HG02678 (cell line): ENCODE results near the gene PROB1.
"Not testable (repeated sequence)": the region's sequence is repeated elsewhere in the genome, so short reads cannot be mapped to it uniquely, and the experiment has no call there.

Experiments used
- ATAC-seq: cut with Tn5 transposase; IDR thresholded peaks from one replicate; pipeline ENCODE4 v1.9.1; 2021; ENCODE audit warnings: mild to moderate bottlenecking, moderate library complexity; ENCODE audit not compliant: unreplicated experiment

PROB1 gene

DNA sequence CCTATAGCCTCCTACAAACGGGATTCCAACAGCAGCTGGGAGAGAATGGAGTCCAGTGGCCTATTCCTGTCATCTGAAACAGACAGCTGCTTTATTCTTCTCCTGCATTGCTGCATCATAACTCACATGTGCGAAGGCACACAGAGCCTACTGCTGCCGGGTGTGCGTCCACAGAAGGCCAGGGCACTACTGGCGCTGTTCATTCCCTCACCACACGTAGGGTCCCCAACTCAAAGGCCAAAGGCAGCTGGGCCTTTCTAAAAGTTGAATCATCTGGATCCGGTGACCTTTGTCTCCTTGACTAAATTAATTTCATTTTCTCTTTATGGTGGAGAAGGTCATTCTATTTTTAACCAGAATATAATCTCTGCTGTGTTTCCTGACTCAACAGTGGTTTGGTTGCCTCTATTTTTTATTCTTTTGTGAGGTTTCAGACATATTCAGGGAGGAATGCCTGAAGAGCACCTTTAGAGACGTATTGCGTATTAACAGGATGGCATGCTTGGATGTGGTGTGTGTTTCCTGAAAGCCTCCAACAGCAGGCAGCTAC is 19.8 kb upstream of the PROB1 start:
- no peak for ATAC-seq

DNA sequence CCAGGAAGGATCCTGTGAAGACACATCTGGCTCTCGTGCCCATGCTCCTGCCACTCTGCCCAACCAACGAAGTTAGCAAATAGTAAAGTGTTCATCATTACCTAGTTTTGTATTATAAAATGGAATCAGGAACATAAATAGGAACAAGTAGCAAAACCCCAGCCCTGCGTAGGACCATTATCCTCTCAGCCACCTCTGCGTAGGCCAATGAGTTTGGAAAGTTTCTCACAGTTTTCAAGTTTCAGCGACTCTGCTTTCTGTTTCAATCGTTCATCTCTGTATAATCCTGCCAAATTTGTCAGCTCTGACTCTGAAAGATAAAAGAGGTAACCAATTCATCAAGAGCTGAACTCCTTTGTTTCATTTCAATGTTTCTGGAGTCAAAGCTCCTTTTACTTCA is 19.1 kb upstream of the PROB1 start:
- peak; percentile 68 for ATAC-seq

DNA sequence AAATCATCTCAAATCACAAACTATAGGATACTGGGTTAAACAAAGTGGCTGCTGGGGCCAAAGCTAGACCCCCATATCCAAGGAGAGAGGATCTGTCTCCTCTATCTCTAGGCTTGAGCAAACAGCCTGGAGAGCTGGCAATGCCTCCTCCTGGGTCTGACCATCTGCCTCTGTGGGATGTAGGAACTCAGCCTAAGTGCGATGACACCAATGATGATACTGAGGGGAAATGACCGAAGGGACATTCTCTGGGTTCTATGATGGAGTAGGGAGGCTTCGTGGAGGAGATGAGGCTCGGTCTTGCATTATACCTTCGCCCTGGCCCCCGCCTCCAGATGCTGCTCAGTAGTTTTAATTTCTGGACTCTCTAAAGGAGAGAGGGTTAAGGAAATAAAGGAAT is 18.2 kb upstream of the PROB1 start:
- ATAC-seq, result no peak

DNA sequence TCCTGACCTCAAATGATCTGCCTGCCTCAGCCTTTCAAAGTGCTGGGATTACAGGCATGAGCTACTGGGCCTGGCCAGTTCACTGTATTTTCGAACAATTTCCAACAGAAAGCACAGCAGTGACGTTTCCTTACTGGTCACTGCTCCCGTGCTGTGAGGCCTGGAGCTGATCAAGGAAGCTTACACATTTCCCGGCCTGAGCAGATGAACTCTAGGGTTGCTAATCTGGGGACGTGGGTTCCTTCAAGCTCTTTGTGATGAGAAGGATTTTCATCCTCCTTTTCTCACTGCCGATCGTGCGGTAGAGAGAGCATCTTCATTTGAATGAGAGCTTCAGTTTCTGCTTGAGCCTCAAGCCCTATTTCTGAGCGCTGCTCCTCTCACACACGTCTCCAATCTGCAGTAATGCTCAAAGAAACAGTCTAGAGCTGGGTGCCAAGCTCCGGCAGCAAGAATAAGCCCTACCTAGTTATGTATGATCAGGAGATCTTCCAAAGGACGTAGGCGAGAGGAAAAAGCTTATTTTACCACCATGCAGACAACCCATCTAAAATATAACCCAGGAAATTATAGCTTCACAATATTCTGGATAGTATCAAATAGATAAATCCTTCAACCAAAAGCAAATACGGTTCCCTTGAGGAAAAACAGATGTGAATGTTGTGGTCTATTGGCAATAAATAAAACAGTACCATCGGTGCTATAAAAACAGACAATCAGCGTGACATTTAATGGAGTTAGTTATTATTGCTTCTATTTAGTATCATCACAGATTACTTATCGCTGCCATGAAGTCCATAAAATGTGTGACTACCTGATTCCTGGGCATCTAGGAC is 16.3 kb upstream of the PROB1 start:
- no peak for ATAC-seq

DNA sequence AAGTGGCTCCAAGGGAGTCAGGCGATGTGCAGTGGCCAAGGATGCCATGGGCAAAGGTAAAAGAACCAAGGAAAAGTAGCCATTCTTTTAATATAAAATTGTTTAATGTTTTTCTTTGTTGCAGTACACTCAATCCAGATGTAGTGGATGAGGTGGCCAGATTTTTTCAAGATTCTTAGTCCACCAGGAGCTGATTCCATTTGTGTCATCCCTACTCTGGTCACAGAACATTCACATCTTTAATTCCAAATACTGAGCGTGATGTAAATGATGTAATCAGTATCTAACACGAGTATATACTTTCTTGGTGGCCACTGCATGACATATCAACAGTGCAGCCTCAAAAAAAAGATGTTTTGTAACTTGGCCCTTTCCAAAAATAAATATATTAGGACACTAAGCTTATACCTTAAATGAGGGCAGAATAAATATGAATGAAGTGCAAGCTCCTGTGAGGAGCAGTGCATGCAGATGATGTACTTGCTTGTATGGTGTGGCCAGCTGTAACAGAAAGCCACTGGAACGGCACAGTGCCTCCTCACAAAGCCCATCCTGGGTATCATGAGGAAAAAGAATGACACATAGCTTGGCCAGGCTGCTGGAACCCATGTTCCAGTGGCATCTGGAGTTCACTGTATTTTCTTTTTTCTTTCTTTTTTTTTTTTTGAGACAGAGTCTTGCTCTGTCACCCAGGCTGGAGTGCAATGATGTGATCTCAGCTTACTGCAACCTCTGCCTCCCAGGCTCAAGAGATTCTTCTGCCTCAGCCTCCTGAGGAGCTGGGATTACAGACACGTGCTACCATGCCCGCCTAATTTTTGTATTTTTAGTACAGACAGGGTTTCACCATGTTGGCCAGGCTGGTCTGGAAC is 15.5 kb upstream of the PROB1 start:
- no peak for ATAC-seq

DNA sequence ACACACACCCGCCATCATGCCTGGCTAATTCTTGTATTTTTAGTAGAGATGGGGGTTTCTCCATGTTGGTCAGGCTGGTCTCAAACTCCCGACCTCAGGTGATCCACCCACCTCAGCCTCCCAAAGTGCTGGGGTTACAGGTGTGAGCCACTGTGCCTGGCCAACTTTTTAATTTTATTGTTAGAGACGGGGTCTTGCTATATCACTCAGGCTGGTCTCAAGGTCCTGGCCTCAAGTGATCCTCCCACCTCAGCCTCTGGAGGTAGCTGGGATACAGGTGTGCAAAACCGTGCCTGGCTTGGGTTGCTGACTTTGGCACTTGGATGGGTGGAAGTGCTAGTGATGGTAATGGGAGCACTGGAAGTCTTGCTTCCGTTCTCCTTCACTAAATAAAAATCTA is 14.2 kb upstream of the PROB1 start:
- not testable (repeated sequence) for ATAC-seq

DNA sequence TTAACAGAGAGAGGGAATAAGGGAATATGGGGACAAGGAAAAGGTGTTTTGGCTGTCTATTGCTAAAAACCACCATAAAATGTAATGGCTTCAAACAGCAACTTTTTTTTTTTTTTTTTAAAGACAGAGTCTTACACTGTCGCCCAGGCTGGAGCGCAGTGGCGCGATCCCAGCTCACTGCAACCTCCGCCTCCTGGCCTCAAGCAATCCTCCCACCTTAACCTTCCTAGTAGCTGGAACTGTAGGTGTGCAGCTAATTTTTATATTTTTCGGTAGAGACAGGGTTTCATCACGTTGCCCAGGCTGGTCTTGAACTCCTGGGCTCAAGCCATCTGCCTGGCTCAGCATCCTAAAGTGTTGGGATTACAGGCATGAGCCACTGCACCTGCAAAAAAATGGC is 13.3 kb upstream of the PROB1 start:
- no peak for ATAC-seq

DNA sequence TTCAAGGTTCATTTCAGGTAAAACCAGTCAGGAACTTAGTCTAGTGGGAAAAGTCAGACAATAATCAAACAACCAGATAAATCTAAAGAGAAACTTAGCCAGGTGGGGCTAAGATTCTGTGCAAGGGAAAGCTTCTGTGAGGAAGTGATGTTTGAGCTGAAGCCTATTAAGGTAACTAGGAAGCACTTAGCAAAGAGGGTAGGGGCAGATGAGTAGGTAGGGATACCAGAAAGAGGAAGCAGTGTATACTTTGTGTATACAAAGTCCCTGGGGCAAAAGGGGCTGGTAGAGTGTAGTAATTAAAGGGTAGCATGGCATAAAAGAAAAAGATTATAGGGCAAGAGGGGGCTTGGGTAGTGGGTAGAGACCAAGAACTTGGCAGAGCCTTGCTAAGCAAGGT is 12.6 kb upstream of the PROB1 start:
- ATAC-seq, result no peak

DNA sequence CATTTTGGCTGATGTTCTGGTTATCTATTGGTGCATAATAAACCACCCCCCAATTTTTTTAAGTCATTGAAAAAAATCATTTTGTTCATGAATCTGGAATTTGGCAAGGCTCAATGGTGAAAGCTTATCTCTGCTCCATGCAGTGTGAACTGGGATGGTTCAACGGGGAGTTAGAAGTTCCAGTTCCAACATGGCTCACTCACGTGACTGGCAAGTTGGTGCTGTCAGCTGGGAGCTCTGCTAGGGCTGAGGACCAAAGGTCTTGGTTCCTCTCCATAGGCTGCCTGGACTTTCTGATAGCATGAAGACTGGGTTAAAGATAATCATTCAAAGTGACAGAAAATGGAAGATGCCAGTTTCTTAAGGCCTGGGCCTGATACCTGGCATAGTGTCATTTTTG is 12.1 kb upstream of the PROB1 start:
- ATAC-seq, result no peak

DNA sequence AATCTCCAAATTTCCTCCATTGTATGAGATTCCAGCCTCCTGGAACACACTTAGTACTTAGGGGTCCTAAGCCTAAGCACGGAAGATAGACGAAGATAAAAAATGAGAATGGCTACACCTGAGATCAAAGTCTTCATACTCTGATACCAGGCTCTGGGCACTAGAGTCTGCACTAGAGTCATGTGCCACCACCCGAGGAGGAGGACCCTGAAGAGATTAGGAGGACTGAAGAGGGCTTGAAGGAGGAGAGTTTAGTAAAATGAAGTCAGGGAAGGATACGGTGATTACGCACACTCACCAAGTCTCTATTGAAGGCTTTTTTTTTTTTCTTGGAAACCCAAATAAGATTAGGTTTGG is 9.6 kb upstream of the PROB1 start:
- ATAC-seq, result no peak

DNA sequence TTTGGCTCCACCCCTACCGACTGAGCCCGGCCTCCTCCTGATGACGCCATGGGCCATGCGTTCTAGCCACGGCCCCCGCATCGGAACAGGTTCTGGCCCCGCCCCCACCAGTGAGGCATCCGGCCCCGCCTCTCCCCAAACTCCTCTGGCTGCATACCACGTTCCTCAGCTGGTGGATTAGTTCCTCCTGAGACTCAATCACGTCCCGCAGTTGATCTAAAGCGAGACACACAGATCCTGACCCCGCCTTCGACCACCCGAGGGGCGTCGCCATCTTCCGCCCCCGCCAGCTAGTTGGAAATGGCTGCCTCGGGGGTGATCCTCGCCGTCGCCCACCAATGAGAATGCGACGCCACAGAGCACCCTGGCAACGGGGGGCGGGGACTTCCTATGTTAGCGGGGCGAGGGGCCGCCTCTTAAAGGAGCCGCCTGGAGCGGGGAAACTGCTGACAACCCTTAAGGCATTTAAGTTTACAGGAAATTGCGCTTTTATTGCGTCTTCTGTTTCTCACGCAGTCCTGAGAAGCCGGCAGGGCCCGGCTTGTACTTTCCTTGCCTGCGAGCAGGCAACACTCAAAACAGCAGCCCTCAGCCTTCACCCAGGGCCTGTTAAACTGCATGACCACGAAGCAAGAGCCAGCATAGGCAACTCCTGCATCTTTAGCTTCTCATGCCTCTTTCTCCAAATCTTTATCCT is 9.0 kb upstream of the PROB1 start, which contains the start of gene SPATA24:
Gene SPATA24, minus strand, starts transcription at position 303 of the 697 bp plus-strand sequence. Its CDS starts 29 bp downstream, at position 274.
- peak; percentile 88 for ATAC-seq

DNA sequence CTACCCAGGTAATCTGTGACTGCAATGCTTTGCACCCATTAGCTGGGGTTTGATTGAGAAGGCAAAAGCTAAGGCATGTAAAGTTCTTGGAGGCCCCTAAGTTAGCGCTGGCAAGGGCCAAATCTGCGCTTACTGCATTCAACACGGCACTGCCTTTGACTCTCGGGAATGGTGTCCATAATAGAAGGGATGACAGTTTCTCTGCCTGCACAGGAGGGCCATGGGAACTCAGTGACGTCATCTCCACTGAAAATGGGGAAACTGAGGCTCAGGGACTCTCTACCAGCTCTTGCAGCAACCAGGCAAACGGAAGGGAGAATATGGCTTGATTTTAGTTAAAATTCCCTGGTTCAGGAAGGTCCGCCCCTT is 8.5 kb upstream of the PROB1 start:
- no peak for ATAC-seq

DNA sequence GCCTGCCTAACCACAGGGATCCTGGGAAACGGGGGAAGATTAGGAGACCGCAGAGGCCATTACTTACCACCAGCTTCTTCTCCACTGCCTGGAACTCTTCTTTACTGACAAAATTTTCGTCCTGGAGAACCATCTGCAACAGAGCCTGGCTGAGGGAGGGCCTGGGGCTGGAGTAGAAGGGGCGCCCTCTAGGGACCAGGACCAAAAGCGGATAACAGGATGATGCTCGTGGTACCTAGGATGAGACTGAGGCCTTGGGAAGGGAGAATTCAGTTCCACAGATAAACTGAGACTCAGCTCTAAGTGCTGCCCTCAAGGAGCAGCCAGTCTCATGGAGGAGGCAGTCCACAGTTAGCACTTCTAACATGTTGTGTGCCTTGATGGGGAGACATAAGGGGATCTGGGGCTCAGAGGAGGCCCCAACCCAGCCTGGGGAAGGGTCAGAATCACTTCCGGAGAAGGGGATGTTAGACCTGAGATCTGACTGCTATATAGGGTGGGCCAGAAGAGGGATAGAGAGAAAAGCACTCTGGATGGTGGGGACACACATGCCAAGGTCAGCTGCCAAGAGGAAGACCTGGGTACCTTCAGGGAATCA is 7.8 kb upstream of the PROB1 start:
- no peak for ATAC-seq

DNA sequence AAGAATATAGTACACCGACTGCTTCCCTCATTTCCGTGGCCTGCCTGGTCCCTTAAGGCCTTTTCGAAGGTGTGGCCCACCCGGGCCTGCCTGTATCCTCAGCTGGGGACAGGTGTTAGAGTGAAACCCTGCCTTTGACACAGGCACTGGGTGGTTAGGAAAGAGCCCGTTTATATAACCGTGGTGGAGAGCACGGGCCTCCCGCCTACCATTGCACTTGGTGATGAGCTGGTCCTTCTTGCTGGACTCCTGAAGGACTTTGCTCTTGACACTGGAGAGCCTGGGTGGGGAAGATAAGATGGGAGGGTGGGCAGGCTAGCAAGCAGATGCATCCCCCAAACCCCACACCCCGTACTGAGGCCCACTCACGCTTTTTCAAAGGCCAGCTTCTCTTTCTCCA is 6.6 kb upstream of the PROB1 start:
- ATAC-seq, result no peak

DNA sequence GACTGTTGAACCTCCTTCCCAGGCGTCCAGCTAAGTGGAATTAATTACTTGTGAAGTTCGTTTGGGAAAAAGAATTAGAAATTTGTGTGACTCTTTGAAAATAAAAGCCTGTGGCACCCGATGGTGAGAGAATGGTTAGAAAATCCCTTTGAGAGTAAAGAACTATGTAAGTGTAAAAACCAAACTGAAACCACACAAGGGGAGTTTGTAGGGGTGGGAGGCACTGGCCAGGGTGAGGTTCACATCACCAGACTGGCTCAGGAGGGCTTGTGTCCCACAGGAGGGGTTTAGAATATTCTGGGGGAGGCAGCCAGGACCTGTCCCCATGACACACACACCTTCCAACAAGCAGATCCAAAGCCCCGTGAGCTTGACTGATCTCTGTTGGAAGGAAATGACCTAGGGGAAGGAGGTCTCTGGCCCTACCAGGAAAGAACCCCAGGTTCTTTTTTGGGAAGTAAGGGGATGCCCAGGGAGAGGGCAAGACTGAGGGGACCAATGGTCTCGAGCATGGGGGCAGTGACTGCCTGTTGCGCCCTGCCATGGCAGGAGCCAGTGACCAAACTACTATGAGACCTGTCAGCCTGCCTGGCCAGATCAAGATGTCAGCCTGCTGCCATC is 4.7 kb upstream of the PROB1 start:
- peak; percentile 21 for ATAC-seq

DNA sequence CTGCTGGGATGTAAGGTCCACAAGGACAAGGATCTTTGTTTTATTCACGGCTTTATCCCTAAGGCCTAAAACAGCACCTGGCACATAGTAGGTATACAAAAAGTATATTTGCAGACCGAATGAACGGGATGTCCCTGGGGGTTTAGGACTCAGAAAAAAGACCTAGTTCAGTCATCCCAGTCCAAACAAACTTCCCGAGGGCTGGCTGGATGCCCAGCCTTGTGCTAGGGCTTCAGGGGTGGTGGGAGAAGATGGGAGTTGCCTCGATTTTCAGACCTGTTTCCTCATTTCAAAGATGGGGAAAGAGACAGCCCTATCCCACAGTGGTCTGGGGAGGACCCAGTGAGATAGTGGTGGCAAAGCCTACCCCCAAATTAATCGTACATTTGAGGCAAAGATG is 3.0 kb upstream of the PROB1 start:
- ATAC-seq, result no peak

DNA sequence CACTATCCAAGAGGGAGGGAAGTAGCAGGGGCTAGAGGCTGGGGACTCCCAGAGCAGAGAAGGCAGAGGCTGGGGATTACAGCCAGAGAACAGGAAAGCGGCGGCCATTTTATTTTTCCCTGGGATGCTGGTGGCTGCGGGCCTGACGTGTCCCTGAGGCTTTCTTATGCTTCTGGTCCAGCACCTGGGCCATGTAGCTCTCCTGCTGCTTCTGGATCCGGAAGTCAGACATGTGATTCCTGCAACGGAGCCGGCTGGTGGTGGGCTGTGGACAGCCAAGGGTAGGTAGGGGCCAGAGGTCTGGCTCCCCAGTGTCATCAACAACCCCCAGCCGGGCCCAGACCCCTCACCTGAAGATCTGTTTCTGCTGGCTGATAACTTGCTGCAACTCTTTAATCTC is 1.8 kb upstream of the PROB1 start:
- no peak for ATAC-seq

DNA sequence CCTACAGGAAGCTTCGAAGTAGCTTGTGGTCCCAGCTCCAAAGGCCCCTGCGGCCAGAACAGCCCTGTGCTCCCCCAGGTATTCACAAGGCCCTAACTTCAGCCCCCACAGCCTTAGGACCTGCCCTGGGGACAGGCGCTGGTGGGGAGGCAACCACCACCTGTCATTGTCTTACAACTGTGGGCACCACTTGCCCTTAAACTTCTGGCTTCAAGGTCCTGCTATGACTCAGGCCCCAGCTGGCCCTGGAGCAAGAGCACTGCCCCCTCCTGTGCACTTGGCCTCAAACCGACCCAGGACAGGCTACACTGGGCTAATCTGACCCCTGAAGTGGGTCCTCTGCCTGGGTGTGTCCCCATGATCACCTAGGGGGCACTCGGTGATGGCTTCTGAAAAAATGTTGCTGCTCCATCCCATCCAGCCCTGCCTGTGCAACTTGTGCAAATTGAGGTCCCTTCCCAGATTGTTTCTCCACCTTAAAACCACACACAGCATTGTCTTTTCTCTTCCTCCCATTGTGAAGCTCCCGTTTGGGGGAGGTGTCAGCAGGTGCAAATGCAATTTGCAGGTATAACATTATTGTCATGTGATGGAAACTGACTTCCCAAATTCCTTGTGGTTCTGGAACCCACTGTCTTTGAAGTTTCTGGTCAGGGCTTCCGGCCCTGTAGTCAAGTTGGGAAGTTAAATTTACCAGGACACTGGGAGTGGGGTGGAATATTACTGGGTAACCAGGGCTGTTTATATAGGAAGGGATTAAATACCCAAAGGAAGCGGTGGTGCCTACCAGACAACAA is 1.1 kb upstream of the PROB1 start:
- ATAC-seq, result no peak

DNA sequence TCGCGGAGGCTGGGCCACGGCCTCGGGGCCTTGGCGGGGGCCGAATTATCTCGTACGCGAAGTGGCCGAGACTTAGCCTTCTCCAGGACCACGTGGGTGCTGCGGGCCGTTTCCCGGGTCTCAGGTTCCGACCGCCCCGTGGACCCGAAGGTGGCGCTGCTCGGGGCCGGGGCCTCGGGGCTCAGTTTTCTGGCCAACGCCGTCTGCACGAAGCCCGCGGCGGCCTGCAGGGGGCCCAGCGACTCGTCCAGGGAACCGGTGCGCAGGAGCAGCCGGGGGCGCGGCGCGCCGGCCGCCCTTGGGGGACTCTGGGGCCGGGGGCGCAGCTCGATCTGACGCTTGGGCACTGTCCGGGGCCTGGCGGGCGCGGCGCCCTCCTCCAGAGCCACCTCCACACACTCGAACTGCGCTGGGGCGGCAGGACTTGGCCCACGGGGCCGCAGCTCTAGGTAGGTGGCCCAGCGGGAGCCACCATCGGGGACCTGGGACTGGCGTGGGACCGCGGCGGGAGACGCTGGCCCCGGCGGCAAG is 716 bp downstream of the PROB1 start:
- ATAC-seq, result no peak
